ENCODE measurements around the gene CMC4.

The CMC4 gene

DNA sequence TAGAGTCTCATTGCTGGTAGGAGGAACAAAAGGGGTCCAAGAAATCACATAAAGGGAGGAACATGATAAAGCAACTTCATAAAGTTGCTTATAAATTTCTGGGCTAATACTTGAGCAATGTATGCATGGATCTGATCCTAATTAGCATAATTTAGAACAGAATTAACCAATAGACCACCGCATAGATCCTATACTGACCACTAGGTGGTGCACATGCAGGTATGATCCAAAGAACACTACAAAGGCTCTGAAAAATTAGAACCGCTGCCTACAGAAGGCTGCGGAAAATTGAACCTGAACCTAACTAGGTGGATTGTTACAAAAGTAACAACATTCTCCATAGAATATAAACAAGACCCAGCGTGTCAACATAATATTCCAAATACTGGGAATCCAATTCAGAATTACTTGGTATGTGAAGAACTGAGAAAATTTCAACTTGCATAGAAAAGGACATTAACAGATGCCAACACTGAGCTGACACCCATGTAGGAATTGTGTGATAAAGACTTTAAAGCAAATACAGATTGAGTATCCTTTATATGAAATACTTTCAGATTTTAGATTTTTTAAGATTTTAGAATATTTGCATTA is 23.6 kb upstream of the CMC4 start:
- H3K9me3 ChIP-seq (ENCODE audit: insufficient read depth, low read length) = no peaks in the 10 kb centered on the region
- H3K27ac ChIP-seq (ENCODE audit: low read depth, low read length) = no peak overlapping the region
- no peak overlapping the region for H3K4me3 ChIP-seq (ENCODE audit: insufficient read depth, low read length, poor library complexity, severe bottlenecking)
- no peak overlapping the region for H3K4me2 ChIP-seq (ENCODE audit: low read depth, low read length, poor library complexity, severe bottlenecking)
- TF ChIP-seq CTCF (IDR thresholded peaks at IDR 0.05; ENCODE audit: insufficient read depth, low read length, poor library complexity, severe bottlenecking) = peak; percentile 74
- TF ChIP-seq EZH2phosphoT487 (conservative IDR thresholded peaks at IDR 0.05; ENCODE audit: low read length) = no peak
- no peak overlapping the region for H3K9ac ChIP-seq (ENCODE audit: low read length)
- H3K27me3 ChIP-seq (ENCODE audit: low read length) = no peaks in the 10 kb centered on the region
- H3F3A ChIP-seq (ENCODE audit: insufficient read depth) = no peaks in the 10 kb centered on the region
- no peaks in the 10 kb centered on the region for H3K9me2 ChIP-seq (replicated peaks; ENCODE audit: insufficient read depth, low read length)
- H3K36me3 ChIP-seq (ENCODE audit: low read length) = peaks cover 4% of the 10 kb centered on the region; the same call in 1 of the 2 replicates
- H2AFZ ChIP-seq (ENCODE audit: low read depth, low read length, severe bottlenecking) = no peak overlapping the region
- H4K20me1 ChIP-seq (ENCODE audit: low read depth, low read length) = no peaks in the 10 kb centered on the region
- H3K79me2 ChIP-seq (ENCODE audit: insufficient read depth, low read length) = no peaks in the 10 kb centered on the region

- H3K27me3 ChIP-seq (ENCODE audit: low read length) = no peaks in the 10 kb centered on the region
- TF ChIP-seq CTCF (IDR thresholded peaks at IDR 0.05; ENCODE audit: insufficient read depth, low read length, poor library complexity, severe bottlenecking) (no peak), EZH2phosphoT487 (conservative IDR thresholded peaks at IDR 0.05; ENCODE audit: low read length) (no peak)
- no peaks in the 10 kb centered on the region for H3F3A ChIP-seq (ENCODE audit: insufficient read depth)
- no peaks in the 10 kb centered on the region; the same call in 1 of the 2 replicates for H3K36me3 ChIP-seq (ENCODE audit: low read length)
- H3K4me3 ChIP-seq (ENCODE audit: insufficient read depth, low read length, poor library complexity, severe bottlenecking) = no peak overlapping the region
- H3K9me2 ChIP-seq (replicated peaks; ENCODE audit: insufficient read depth, low read length) = no peaks in the 10 kb centered on the region
- no peak overlapping the region for H3K27ac ChIP-seq (ENCODE audit: low read depth, low read length)
- H3K9ac ChIP-seq (ENCODE audit: low read length) = no peak overlapping the region
- H3K4me2 ChIP-seq (ENCODE audit: low read depth, low read length, poor library complexity, severe bottlenecking) = no peak overlapping the region
- no peaks in the 10 kb centered on the region for H3K9me3 ChIP-seq (ENCODE audit: insufficient read depth, low read length)
- H4K20me1 ChIP-seq (ENCODE audit: low read depth, low read length) = no peaks in the 10 kb centered on the region
- no peak overlapping the region for H2AFZ ChIP-seq (ENCODE audit: low read depth, low read length, severe bottlenecking)
- H3K79me2 ChIP-seq (ENCODE audit: insufficient read depth, low read length) = no peaks in the 10 kb centered on the region
Measured at GRCh38 chrX:155086961-155087735, 16.2 kb upstream of the CMC4 start.

- no peak overlapping the region for H3K4me3 ChIP-seq (ENCODE audit: insufficient read depth, low read length, poor library complexity, severe bottlenecking)
- no peaks in the 10 kb centered on the region for H3K9me2 ChIP-seq (replicated peaks; ENCODE audit: insufficient read depth, low read length)
- H3K79me2 ChIP-seq (ENCODE audit: insufficient read depth, low read length) = no peaks in the 10 kb centered on the region
- H4K20me1 ChIP-seq (ENCODE audit: low read depth, low read length) = no peaks in the 10 kb centered on the region
- H3K36me3 ChIP-seq (ENCODE audit: low read length) = no peaks in the 10 kb centered on the region
- H3K9me3 ChIP-seq (ENCODE audit: insufficient read depth, low read length) = no peaks in the 10 kb centered on the region
- no peak overlapping the region for H3K9ac ChIP-seq (ENCODE audit: low read length)
- no peaks in the 10 kb centered on the region for H3K27me3 ChIP-seq (ENCODE audit: low read length)
- TF ChIP-seq CTCF (IDR thresholded peaks at IDR 0.05; ENCODE audit: insufficient read depth, low read length, poor library complexity, severe bottlenecking) (peak; percentile 44), EZH2phosphoT487 (conservative IDR thresholded peaks at IDR 0.05; ENCODE audit: low read length) (no peak)
- H3F3A ChIP-seq (ENCODE audit: insufficient read depth) = no peaks in the 10 kb centered on the region
- no peak overlapping the region for H3K27ac ChIP-seq (ENCODE audit: low read depth, low read length)
- H2AFZ ChIP-seq (ENCODE audit: low read depth, low read length, severe bottlenecking) = no peak overlapping the region
- H3K4me2 ChIP-seq (ENCODE audit: low read depth, low read length, poor library complexity, severe bottlenecking) = no peak overlapping the region
Measured at GRCh38 chrX:155086202-155086840, 15.4 kb upstream of the CMC4 start.

Data from SU-DHL-6 (cell line).